RCC 7860 (cell line): ENCODE results near the gene SSTR4.
"Not testable (repeated sequence)": the region's sequence is repeated elsewhere in the genome, so short reads cannot be mapped to it uniquely, and the experiment has no call there.

ENCODE experiments used
- DNase-seq: peaks from one replicate; pipeline ENCODE4 v3.0.0-alpha.2; 2015; ENCODE audit warnings: low spot score
- FAIRE-seq: peaks from 2 replicates; lab custom pipeline; 2012; peaks lifted over from hg19 to GRCh38; lab: Jason Lieb, UNC

The SSTR4 gene

DNA sequence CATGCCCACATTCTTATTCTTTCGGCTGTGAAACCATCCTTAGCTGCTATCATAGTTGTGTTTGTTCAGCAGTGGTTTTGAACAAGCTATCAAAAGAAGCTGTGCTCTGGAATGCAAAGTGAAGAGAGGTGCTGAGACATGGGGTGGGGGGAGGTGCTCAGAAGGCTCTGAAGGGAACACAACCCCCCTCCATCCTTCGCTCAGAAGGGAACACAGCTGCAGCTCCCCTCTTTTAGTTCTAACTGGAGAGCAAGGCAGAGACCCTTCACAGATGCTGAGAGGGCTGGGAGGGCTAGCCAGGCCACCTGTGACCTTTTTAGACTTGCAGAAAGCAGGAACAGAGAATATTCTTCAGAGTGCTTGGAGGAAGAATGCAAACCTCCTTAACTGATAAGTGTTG is 17.6 kb upstream of the SSTR4 start:
- FAIRE-seq (no peak), DNase-seq (no peak)

- no peak for DNase-seq
- no peak for FAIRE-seq
Measured at GRCh38 chr20:23018432-23018831, 16.7 kb upstream of the SSTR4 start.

- no peak for FAIRE-seq
- DNase-seq: no peak
Measured at GRCh38 chr20:23018941-23019340, 16.2 kb upstream of the SSTR4 start.

DNA sequence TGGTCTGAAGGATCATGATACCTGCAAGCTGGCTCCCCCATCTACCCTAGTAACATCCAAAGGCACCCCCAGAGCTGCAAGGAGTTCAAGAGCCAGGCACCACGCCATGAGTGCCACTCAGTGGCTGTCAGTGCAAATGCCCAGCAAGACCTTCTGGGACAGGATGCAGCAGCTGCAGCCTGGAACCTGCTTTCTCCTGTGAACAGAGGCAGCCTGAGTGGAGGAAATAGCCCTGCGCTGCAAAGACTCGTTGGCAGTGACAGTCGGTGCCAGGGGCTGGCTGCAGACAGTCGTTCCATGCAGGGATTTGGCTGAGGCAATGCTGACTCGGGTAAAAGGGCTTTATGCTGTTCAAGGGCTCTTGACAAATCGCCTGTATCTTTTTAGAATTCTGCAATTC is 15.7 kb upstream of the SSTR4 start:
- no peak for DNase-seq
- no peak for FAIRE-seq

DNA sequence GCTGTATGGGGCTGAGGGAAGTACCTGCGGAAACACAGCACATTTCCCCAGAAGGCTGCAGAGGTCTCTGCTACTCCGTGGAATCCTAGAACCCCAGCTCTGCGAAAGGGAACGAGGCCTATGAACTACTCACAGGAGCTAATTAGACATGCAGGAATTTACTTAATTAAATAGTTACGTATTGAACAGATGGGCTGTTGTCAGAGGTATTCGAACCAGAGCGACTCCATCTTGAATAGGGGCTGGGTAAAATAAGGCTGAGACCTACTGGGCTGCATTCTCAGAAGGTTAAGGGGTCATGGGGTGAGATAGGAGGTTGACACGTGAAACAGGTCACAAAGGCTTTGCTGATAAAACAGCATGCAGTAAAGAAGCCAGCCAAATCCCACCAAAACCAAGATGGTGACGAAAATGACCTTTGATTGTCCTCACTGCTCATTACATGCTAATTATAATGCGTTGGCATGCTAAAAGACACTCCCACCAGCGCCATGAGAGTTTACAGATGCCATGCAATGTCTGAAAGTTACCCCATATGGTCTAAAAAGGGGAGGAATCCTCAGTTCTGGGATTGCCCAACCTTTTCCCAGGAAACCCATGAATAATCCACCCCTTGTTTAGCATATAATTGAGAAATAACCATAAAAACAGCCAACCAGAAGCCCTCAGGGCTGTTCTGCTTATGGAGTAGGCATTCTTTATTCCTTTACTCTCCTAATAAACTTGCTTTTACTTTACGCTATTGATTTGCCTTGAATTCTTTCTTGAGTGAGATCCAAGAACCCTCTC is 14.7 kb upstream of the SSTR4 start:
- FAIRE-seq: no peak
- DNase-seq: no peak

GRCh38 chr20:23021541-23021940 is 13.6 kb upstream of the SSTR4 start:
- DNase-seq: no peak
- FAIRE-seq: no peak

DNA sequence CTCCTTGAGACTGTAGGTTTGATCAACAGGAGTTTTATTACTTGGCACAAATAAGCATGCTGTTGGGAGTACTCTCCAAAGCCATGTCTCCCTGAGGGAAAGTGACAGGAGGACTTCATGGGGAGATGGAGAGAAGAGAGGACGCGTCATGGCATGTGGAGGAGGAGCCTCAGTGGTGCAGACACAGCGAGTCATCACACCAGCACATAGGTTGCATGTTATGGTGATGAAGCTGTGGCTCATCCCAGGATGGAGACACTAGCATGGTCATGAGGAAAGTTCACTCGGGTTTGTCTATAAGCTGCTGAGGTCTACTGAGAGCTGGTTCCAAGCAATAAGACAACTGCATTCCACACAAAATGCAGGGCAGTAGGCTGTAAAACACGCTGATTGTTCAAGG is 13.2 kb upstream of the SSTR4 start:
- DNase-seq: peak; percentile 9
- no peak for FAIRE-seq

- FAIRE-seq (no peak), DNase-seq (no peak)
Measured at GRCh38 chr20:23022849-23023248, 12.3 kb upstream of the SSTR4 start.

DNA sequence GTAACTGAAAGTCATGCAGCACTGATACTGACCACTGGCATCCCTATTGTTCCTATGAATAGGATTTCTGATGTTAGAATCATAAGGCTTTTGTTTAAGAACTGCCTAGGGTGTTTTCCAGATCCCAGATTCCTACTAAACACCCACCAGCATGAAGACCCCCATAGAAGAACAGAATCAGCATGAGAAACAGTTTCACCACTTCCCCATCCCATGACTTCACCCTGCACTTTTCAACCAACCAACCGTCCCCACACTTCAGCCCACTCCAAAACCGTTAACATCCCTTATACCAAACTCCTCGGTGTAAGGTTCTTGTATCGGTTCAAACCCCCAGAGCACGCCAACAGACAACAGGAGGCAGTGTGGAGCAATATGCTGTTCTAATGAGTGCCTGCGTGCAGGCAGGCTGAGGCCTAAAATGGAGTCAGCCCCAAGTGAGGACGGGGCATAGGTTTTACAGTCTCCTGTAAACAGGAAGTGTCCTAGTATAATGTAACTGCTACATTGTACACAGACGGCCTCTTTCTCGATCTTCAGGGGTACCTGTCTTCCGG is 11.4 kb upstream of the SSTR4 start:
- DNase-seq (no peak), FAIRE-seq (no peak)

DNA sequence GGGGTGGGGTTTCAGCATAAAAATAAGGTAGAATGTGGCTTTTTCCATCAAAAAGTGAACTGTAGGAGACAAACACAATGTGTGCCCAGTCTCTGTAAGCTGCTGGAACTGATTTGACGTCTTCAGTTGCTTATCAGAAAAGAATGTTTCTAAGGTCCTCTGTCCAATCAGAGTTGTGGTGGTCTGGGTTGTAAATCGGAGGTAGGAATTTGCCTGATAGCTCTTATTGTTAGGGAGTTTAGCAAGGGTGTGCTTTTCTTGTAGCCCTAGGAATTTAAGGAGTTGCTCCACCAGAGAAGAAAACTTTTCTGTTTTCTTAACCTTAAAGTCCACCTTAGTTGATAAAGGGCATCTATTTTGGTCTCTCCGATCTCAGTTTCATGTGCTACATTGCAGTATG is 10.4 kb upstream of the SSTR4 start:
- FAIRE-seq (no peak), DNase-seq (no peak)

- DNase-seq, FAIRE-seq: not testable (repeated sequence)
Measured at GRCh38 chr20:23025503-23025902, 9.6 kb upstream of the SSTR4 start.

DNA sequence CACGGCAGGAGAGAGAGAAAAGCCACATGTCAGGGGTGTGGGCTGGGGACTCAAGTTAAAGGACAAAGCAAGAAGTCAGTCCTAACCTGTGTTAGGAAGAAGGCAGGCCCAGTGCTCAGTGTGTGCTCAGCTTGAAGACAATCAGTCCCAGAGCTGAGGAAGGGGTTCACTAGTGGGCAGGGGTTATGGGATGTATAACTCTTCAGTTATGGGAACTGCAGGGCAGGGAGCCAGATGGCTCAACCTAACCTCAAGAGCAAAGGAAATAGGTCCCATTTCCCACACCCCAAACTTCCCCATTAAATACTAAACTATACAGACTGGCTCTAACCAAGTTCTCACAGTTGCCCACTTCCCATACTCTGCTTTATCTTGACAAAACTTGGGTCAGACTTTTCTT is 7.4 kb upstream of the SSTR4 start:
- no peak for FAIRE-seq
- DNase-seq: no peak

- DNase-seq: no peak
Measured at GRCh38 chr20:23028392-23028791, 6.7 kb upstream of the SSTR4 start.

GRCh38 chr20:23029324-23029723 is 5.8 kb upstream of the SSTR4 start:
- DNase-seq (no peak), FAIRE-seq (no peak)

More at GRCh38 chr20:23028392-23028791, 6.7 kb upstream of the SSTR4 start:
- FAIRE-seq: no peak

DNA sequence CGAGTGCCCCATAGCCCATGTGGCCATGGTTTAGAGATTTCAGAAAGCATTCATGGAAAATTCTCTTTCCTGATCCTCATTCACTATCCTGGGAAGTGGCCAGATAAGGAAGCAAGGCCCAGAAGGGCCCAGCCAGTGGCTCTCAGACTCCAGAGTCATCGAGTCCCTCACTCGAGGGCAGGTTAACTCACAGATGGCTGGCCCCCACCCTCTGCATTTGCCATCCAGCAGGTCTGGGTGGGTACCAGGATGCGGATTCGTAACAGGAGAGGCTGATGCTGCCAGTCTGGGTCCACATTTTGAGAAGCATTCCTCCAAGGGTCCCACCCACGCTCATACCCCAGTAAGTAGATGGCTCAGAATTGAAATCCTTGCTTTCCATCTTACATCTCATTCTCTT is 3.8 kb upstream of the SSTR4 start:
- no peak for DNase-seq
- FAIRE-seq: no peak

DNA sequence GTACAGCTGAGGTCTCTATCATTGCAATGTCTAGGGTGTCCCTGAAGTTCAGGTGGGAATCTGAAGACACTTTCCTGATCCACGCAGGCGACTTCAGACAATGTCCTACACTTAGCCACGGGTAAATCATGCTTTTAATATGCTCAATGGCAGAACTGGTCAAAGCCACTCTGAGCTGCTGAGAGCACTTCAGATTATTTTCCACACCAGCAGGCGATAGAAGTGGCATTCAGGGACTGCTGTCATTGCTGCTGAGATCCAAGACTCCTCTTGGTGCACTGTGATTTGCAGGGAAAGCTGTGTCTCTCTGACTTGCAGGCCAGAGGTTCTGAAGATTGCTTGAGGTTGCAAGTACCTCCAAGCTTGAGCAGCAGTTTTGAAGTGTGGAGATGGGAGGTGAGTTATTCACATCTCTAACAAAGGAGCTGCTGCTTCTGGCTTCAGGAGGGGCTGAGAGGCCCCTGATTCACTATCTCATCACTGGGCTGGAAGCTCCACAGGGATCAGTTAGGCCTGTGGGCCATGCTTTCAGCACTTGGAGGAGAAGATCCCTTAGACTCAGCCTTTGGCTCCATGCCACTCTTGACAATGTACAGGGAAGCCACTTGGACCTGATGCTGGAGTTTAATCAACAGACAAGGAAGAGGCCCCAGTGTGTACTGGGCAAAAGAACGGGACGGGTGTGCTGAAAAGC is 2.9 kb upstream of the SSTR4 start:
- DNase-seq (no peak), FAIRE-seq (no peak)

GRCh38 chr20:23032750-23033078 is 2.4 kb upstream of the SSTR4 start:
- FAIRE-seq: no peak
- no peak for DNase-seq

DNA sequence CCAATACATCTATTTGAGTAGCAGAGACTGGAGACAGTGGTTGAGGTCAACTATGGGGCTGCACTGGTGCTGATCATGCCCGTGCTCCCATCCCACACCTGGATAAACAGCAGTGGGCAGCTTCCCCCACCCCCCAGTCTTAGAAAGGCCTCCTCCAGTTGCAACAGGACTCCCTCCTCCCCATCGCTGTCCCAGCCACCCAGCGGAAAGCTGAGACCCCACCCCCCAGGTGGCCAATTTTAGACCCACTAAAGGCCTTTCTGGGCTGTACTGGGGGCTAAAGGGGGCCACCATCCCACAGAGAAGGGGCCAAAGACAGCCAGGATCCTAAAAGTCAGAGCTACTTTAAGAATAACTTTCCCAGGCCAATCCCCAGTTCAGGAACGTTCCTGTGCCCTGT is 1.2 kb upstream of the SSTR4 start:
- FAIRE-seq (no peak), DNase-seq (no peak)

DNA sequence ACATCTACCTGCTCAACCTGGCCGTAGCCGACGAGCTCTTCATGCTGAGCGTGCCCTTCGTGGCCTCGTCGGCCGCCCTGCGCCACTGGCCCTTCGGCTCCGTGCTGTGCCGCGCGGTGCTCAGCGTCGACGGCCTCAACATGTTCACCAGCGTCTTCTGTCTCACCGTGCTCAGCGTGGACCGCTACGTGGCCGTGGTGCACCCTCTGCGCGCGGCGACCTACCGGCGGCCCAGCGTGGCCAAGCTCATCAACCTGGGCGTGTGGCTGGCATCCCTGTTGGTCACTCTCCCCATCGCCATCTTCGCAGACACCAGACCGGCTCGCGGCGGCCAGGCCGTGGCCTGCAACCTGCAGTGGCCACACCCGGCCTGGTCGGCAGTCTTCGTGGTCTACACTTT is 619 bp downstream of the SSTR4 start:
- DNase-seq (no peak), FAIRE-seq (no peak)

DNA sequence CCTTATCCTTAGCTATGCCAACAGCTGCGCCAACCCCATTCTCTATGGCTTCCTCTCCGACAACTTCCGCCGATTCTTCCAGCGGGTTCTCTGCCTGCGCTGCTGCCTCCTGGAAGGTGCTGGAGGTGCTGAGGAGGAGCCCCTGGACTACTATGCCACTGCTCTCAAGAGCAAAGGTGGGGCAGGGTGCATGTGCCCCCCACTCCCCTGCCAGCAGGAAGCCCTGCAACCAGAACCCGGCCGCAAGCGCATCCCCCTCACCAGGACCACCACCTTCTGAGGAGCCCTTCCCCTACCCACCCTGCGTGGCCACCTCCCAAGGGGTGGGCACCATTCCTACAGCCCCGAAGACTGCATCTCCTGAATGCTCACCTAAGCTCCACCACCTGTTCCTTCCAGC is 1.3 kb downstream of the SSTR4 start:
- FAIRE-seq (no peak), DNase-seq (no peak)

GRCh38 chr20:23037017-23037481 is 1.9 kb downstream of the SSTR4 start:
- FAIRE-seq (no peak), DNase-seq (no peak)
